H1 (cell line): ENCODE results near the gene RFNG. TPM values are rescaled to one million over a fixed set of nuclear protein-coding genes. Genes with fewer than 3 reads are reported as not detected.
A peak's percentile ranks its signal among the peaks of the same experiment; 100 is the strongest.

Source experiments
- CTCF ChIA-PET: fragments of 300-600 bp; sonication (Branson Sonifier 250); formaldehyde crosslinking; loops from one replicate; lab custom pipeline; 2021; ENCODE audit not compliant: partially characterized antibody; lab: Charles Lee
- POLR2A ChIA-PET: fragments of 300-600 bp; sonication (Branson Sonifier 250); formaldehyde crosslinking; loops from one replicate; lab custom pipeline; 2021; ENCODE audit warnings: inconsistent platforms; ENCODE audit not compliant: partially characterized antibody; lab: Charles Lee
- DNase-seq, 2 experiments: peaks; one replicate each; pipeline versions ENCODE4 v3.0.0 to v3.0.0-alpha.2; 2010 to 2022; ENCODE audit warnings: low spot score in 2 of 2, low read depth in 1 of 2, mixed read lengths in 1 of 2
- FAIRE-seq: peaks from 2 replicates; lab custom pipeline; 2011; peaks lifted over from hg19 to GRCh38; lab: Jason Lieb, UNC
- H2AFZ ChIP-seq: 2 replicates; pipeline ENCODE4 v1.8.1; 2012; ENCODE audit warnings: low read length, inconsistent platforms
- H2AK5ac ChIP-seq: 2 replicates; pipeline ENCODE4 v1.6.1; 2013; ENCODE audit warnings: low read depth, low read length
- H2BK120ac ChIP-seq: replicated peaks from 2 replicates; pipeline ENCODE3; 2013; ENCODE audit warnings: low read depth, low read length, inconsistent platforms
- H2BK12ac ChIP-seq: 2 replicates; pipeline ENCODE4 v1.6.1; 2013; ENCODE audit warnings: low read depth, low read length
- H2BK15ac ChIP-seq: 2 replicates; pipeline ENCODE4 v1.6.1; 2013; ENCODE audit warnings: low read length
- H2BK20ac ChIP-seq: 2 replicates; pipeline ENCODE4 v1.6.1; 2013; ENCODE audit warnings: low read length
- H2BK5ac ChIP-seq: 2 replicates; pipeline ENCODE4 v1.6.1; 2013; ENCODE audit warnings: low read depth, low read length
- H3K14ac ChIP-seq: 2 replicates; pipeline ENCODE4 v1.6.1; 2013; ENCODE audit warnings: inconsistent platforms; ENCODE audit not compliant: insufficient read length
- H3K18ac ChIP-seq: 2 replicates; pipeline ENCODE4 v1.6.1; 2013; ENCODE audit warnings: low read length; ENCODE audit errors: extremely low read depth
- H3K23ac ChIP-seq: 2 replicates; pipeline ENCODE4 v1.6.1; 2013; ENCODE audit warnings: inconsistent platforms; ENCODE audit not compliant: insufficient read length
- H3K23me2 ChIP-seq: 2 replicates; pipeline ENCODE4 v1.6.1; 2013; ENCODE audit warnings: low read depth, low read length
- H3K27ac ChIP-seq: 2 replicates; pipeline ENCODE4 v1.6.1; 2011; ENCODE audit warnings: low read depth, low read length, inconsistent platforms
- H3K27me3 ChIP-seq, 4 experiments: replicated peaks in 1 of 4; 1 replicate in 1 of 4; 2 replicates in 3 of 4; pipeline versions ENCODE4 v1.6.1 to v1.8.1; 2011 to 2013; ENCODE audit warnings: low read length in 3 of 4, mild to moderate bottlenecking in 3 of 4, inconsistent platforms in 2 of 4, mixed read lengths in 2 of 4, moderate library complexity in 1 of 4; ENCODE audit not compliant: control insufficient read depth in 3 of 4, insufficient read depth in 3 of 4; ENCODE audit errors: extremely low read depth in 1 of 4
- H3K36me3 ChIP-seq, 4 experiments: 2 replicates each; pipeline versions ENCODE4 v1.6.1 to v1.8.1; 2011 to 2013; ENCODE audit warnings: mild to moderate bottlenecking in 4 of 4, low read length in 3 of 4, moderate library complexity in 2 of 4, control low read depth in 1 of 4, inconsistent platforms in 1 of 4; ENCODE audit not compliant: insufficient read depth in 4 of 4, control insufficient read depth in 2 of 4
- H3K4ac ChIP-seq: replicated peaks from 2 replicates; pipeline ENCODE3; 2013; ENCODE audit warnings: low read length, low read depth, mixed read lengths, inconsistent platforms; ENCODE audit not compliant: insufficient read length
- H3K4me1 ChIP-seq, 4 experiments: replicated peaks in 1 of 4; 1 replicate in 1 of 4; 2 replicates in 3 of 4; pipeline versions ENCODE4 v1.6.1 to v1.8.1; 2011 to 2013; ENCODE audit warnings: low read length in 3 of 4, inconsistent platforms in 2 of 4, mixed read lengths in 1 of 4; ENCODE audit not compliant: insufficient read depth in 4 of 4, control insufficient read depth in 3 of 4
- H3K4me2 ChIP-seq, 2 experiments: 2 replicates each; pipeline versions ENCODE4 v1.6.1 to v1.8.1; 2011 to 2013; ENCODE audit warnings: low read depth in 2 of 2, low read length in 2 of 2, control low read depth in 1 of 2, inconsistent platforms in 1 of 2, mild to moderate bottlenecking in 1 of 2; ENCODE audit not compliant: insufficient read depth in 1 of 2
- H3K4me3 ChIP-seq, 4 experiments: fragments of 200-600, 300-600 bp in 1 of 4; sonication (generic), shearing (Covaris generic), sonication (Bioruptor Twin) in 1 of 4; 2 replicates each; pipeline versions ENCODE4 v1.5.1 to v1.8.1; 2011 to 2016; ENCODE audit warnings: low read length in 4 of 4, low read depth in 3 of 4, control low read depth in 2 of 4, inconsistent platforms in 2 of 4, mild to moderate bottlenecking in 2 of 4, mixed read lengths in 1 of 4, moderate library complexity in 1 of 4; ENCODE audit not compliant: insufficient read depth in 2 of 4; ENCODE audit errors: extremely low read depth in 1 of 4
- H3K56ac ChIP-seq: replicated peaks from 2 replicates; pipeline ENCODE3; 2013; ENCODE audit warnings: low read depth, mild to moderate bottlenecking, mixed read lengths, low read length, inconsistent platforms; ENCODE audit not compliant: insufficient read length
- H3K79me1 ChIP-seq: 2 replicates; pipeline ENCODE4 v1.6.1; 2013; ENCODE audit warnings: low read depth, low read length, control low read depth
- H3K79me2 ChIP-seq, 2 experiments: 2 replicates each; pipeline versions ENCODE4 v1.6.1 to v1.8.1; 2012 to 2013; ENCODE audit warnings: low read length in 2 of 2, mild to moderate bottlenecking in 2 of 2, inconsistent platforms in 1 of 2; ENCODE audit not compliant: insufficient read depth in 2 of 2, control insufficient read depth in 1 of 2
- H3K9ac ChIP-seq, 4 experiments: replicated peaks in 1 of 4; 1 replicate in 1 of 4; 2 replicates in 3 of 4; pipeline versions ENCODE4 v1.6.1 to v1.8.1; 2011 to 2013; ENCODE audit warnings: low read depth in 3 of 4, low read length in 3 of 4, control low read depth in 2 of 4, mild to moderate bottlenecking in 2 of 4, moderate library complexity in 2 of 4, inconsistent platforms in 1 of 4; ENCODE audit errors: extremely low read depth in 1 of 4
- H3K9me3 ChIP-seq, 2 experiments: 2 replicates each; pipeline versions ENCODE4 v1.6.1 to v1.8.1; 2012 to 2013; ENCODE audit warnings: mild to moderate bottlenecking in 2 of 2, moderate library complexity in 2 of 2, control low read depth in 1 of 2, inconsistent platforms in 1 of 2, low read depth in 1 of 2, low read length in 1 of 2, mixed read lengths in 1 of 2; ENCODE audit not compliant: insufficient read depth in 2 of 2
- H4K20me1 ChIP-seq, 2 experiments: replicated peaks in 1 of 2; 2 replicates each; pipeline versions ENCODE3 to v1.8.1; 2011 to 2013; ENCODE audit warnings: inconsistent platforms in 2 of 2, low read length in 2 of 2, mild to moderate bottlenecking in 1 of 2; ENCODE audit not compliant: insufficient read depth in 2 of 2, control insufficient read depth in 1 of 2
- H4K5ac ChIP-seq: 2 replicates; pipeline ENCODE4 v1.6.1; 2013; ENCODE audit warnings: low read length, low read depth, mixed read lengths, inconsistent platforms; ENCODE audit not compliant: insufficient read length
- H4K8ac ChIP-seq: 2 replicates; pipeline ENCODE4 v1.8.0; 2013; ENCODE audit warnings: mild to moderate bottlenecking, moderate library complexity, low read length, inconsistent platforms; ENCODE audit not compliant: insufficient read depth; ENCODE audit errors: extremely low read depth
- H4K91ac ChIP-seq: replicated peaks from 2 replicates; pipeline ENCODE3; 2013; ENCODE audit warnings: low read length, mixed read lengths, inconsistent platforms; ENCODE audit not compliant: insufficient read length
- ASH2L ChIP-seq: fragments of 200-600, 300-600 bp; sonication (generic); IDR thresholded peaks from one replicate; pipeline ENCODE4 v1.7.1; 2017; ENCODE audit warnings: low read length
- BACH1 ChIP-seq: IDR thresholded peaks from 2 replicates; pipeline ENCODE4 v1.6.1; 2012; ENCODE audit warnings: low read length, improper control_type of control experiment
- E2F6 ChIP-seq: IDR thresholded peaks from 2 replicates; pipeline ENCODE4 v1.6.1; 2012; ENCODE audit warnings: inconsistent platforms
- EGR1 ChIP-seq: IDR thresholded peaks from 2 replicates; pipeline ENCODE4 v1.6.1; 2011; ENCODE audit warnings: low read depth, low read length, borderline replicate concordance
- KDM4A ChIP-seq: IDR thresholded peaks from one replicate; pipeline ENCODE4 v1.7.1; 2012; ENCODE audit warnings: low read depth, mild to moderate bottlenecking, moderate library complexity, low read length, inconsistent platforms; ENCODE audit not compliant: severe bottlenecking
- MAX ChIP-seq: IDR thresholded peaks from 2 replicates; pipeline ENCODE4 v1.6.1; 2012; ENCODE audit warnings: inconsistent platforms
- RXRA ChIP-seq: IDR thresholded peaks from 2 replicates; pipeline ENCODE4 v1.6.1; 2011; ENCODE audit warnings: low read depth, mild to moderate bottlenecking, low read length, moderate library complexity; ENCODE audit not compliant: insufficient read depth
- SIN3A ChIP-seq, 2 experiments: IDR thresholded peaks in 1 of 2; conservative IDR thresholded peaks in 1 of 2; 2 replicates each; pipeline ENCODE4 v1.6.1; 2011 to 2012; ENCODE audit warnings: low read length in 2 of 2, improper control_type of control experiment in 1 of 2, low read depth in 1 of 2, mild to moderate bottlenecking in 1 of 2
- TAF1 ChIP-seq: IDR thresholded peaks from 2 replicates; pipeline ENCODE4 v1.6.1; 2011; ENCODE audit warnings: mild to moderate bottlenecking, low read depth, low read length
- WGBS, 2 experiments: shearing (Covaris generic) in 1 of 2; methylation state at CpG; one replicate each; pipeline versions ENCODE4 v1.1.6 to v1.1.7; 2013 to 2015; ENCODE audit warnings: low lambda C conversion rate in 2 of 2, mixed read lengths in 2 of 2, inconsistent platforms in 1 of 2, low coverage in 1 of 2, missing lambda C conversion rate in 1 of 2; ENCODE audit not compliant: insufficient replicate concordance in 2 of 2, insufficient coverage in 1 of 2, insufficient read length in 1 of 2; ENCODE audit errors: extremely low coverage in 1 of 2, missing lambda C conversion rate in 1 of 2; 5-methylcytosine and 5-hydroxymethylcytosine counted together
- polyA plus RNA-seq, 7 experiments: library from polyadenylated mRNA; depleted of rRNA in 3 of 7; stranded (reverse) in 5 of 7; unstranded in 2 of 7; fragments of >200 nt in 5 of 7; fragments of 200-250 nt in 2 of 7; gene quantifications; 1 replicate in 5 of 7; 2 replicates in 1 of 7; 4 replicates in 1 of 7; pipeline versions ENCODE4 v1.2.1 to v1.2.3, GENCODE V29; 2011 to 2013; ENCODE audit warnings: missing spikeins in 2 of 7, mixed read lengths in 2 of 7
- total RNA-seq: library from RNA; stranded (reverse); fragmentation: NEBNext Ultra II Directional; extraction: Animal tissue kit (Norgen Biotek cat#: 25700); gene quantifications from 2 replicates; pipeline ENCODE4 v1.2.1, GENCODE V29; 2021

Gene RFNG
- total and polyA plus RNA-seq, 2 of the 8 experiments (the other 6 are each of a cell fraction or from before 2014, with no cell fraction given) = 26.7 to 28.4 TPM

- Histone ChIP-seq H3K79me2 (peaks cover 15 to 40% of the 10 kb centered on the region in 2 experiments; a peak in 3 of 4 replicates), H3K9me3 (no peaks in the 10 kb centered on the region), H2BK120ac (peak overlapping the region; percentile 78), H2AFZ (no peak overlapping the region), H2AK5ac (0 out of 2 replicates have a peak overlapping the region, but pooled peaks have one; percentile 65), H3K23me2 (peaks cover 14% of the 10 kb centered on the region; the same call in 1 of the 2 replicates), H3K36me3 (peaks cover 11 to 20% (median 16%) of the 10 kb centered on the region in 4 experiments; a peak in 5 of 8 replicates), H3K27ac (peak overlapping the region; percentile 94), H2BK15ac (0 out of 2 replicates have a peak overlapping the region, but pooled peaks have one; percentile 16), H3K14ac (peak overlapping the region; percentile 56), H3K4ac (peak overlapping the region; percentile 99), H3K18ac (peak overlapping the region; percentile 95), H4K5ac (peak overlapping the region; percentile 95), H4K20me1 (peaks cover 6 to 22% of the 10 kb centered on the region in 2 experiments), H2BK20ac (peak overlapping the region; percentile 32; the same call in 1 of the 2 replicates), H3K79me1 (peaks cover 10% of the 10 kb centered on the region), H4K91ac (peak overlapping the region; percentile 99), H3K9ac (peak overlapping the region; percentile 78 to 90 (median 82)), H3K27me3 (no peaks in the 10 kb centered on the region), H3K23ac (no peak overlapping the region), H3K4me1 (peaks cover 0 to 55% (median 46%) of the 10 kb centered on the region in 4 experiments; a peak in 6 of 7 replicates), H4K8ac (peak overlapping the region; percentile 99), H2BK12ac (0 out of 2 replicates have a peak overlapping the region, but pooled peaks have one; percentile 50), H3K4me3 (peak overlapping the region; percentile 37 to 84 (median 54)), H3K4me2 (peak overlapping the region; percentile 65 to 95), H3K56ac (peak overlapping the region; percentile 82), H2BK5ac (peak overlapping the region; percentile 97; the same call in 1 of the 2 replicates)
- ChIA-PET POLR2A (interaction anchor here (0.6 to 4.2 kb wide), 37 partner anchors 8 to 279 kb away, joined by 3 to 21 read pairs (median 4); partner anchors contain the start of genes CENPX, DCXR, DUS1L and LRRC45), CTCF (interaction anchor here (1.0 to 2.5 kb wide), 8 partner anchors 15 to 69 kb away, joined by 3 to 10 read pairs (median 3); partner anchors contain the start of gene DUS1L)
- FAIRE-seq (no peak), DNase-seq (no peak)
- WGBS, 2 experiments = 16% methylated on average over 47 of the region's 80 CpGs; no CpG with 5 or more reads in 1 of the 2 experiments
- peak; percentile 63 for TF ChIP-seq KDM4A
- peak; percentile 33 for TF ChIP-seq TAF1
- 0 out of 4 replicates have a peak, but pooled peaks of 1 of the 2 experiments have one; percentile 3 for TF ChIP-seq SIN3A (conservative IDR thresholded peaks at IDR 0.05 in 1 of 2, IDR thresholded peaks at IDR 0.05 in 1 of 2; ENCODE audit: low read depth in 1 of 2, low read length in 2 of 2)
- TF ChIP-seq BACH1 = peak; percentile 40; the same call in 1 of the 2 replicates
- TF ChIP-seq MAX = peak; percentile 97
- TF ChIP-seq RXRA = peak; percentile 88
- TF ChIP-seq EGR1 = no peak
- peak; percentile 59 for TF ChIP-seq ASH2L
- TF ChIP-seq E2F6 = peak; percentile 35; the same call in 1 of the 2 replicates
Measured at GRCh38 chr17:82098939-82099763, 47.5 kb upstream of the RFNG start.
